SU-DHL-6 (cell line): ENCODE measurements around the gene SRPK2.

Experiments used
- H2AFZ ChIP-seq: fragments of 200-600 bp; sonication (generic); 2 replicates; pipeline ENCODE4 v1.6.1; 2014; ENCODE audit warnings: low read depth, mild to moderate bottlenecking, moderate library complexity, mixed read lengths, antibody characterized with exemption, low read length; ENCODE audit not compliant: severe bottlenecking
- H3F3A ChIP-seq: fragments of 200-600 bp; shearing (Covaris generic); 2 replicates; pipeline ENCODE4 v1.6.0; 2016; ENCODE audit warnings: antibody characterized with exemption, mild to moderate bottlenecking; ENCODE audit not compliant: insufficient read depth
- H3K27ac ChIP-seq: fragments of 200-600 bp; sonication (generic); 2 replicates; pipeline ENCODE4 v1.5.1; 2016; ENCODE audit warnings: low read depth, mild to moderate bottlenecking, low read length, moderate library complexity, mixed read lengths
- H3K27me3 ChIP-seq: fragments of 200-600 bp; sonication (generic), shearing (Covaris generic); 2 replicates; pipeline ENCODE4 v1.6.0; 2014; ENCODE audit warnings: mild to moderate bottlenecking, low read length
- H3K36me3 ChIP-seq: fragments of 200-600 bp; sonication (generic); 2 replicates; pipeline ENCODE4 v1.6.1; 2014; ENCODE audit warnings: mild to moderate bottlenecking, low read length, mixed read lengths
- H3K4me2 ChIP-seq: fragments of 300-600, 200-600 bp; shearing (Covaris generic), sonication (generic); 2 replicates; pipeline ENCODE4 v1.6.0; 2014; ENCODE audit warnings: low read length, low read depth, mild to moderate bottlenecking; ENCODE audit not compliant: poor library complexity, severe bottlenecking
- H3K4me3 ChIP-seq: fragments of 200-600 bp; sonication (generic); 2 replicates; pipeline ENCODE4 v1.5.1; 2014; ENCODE audit warnings: antibody characterized with exemption, low read length, mild to moderate bottlenecking, mixed read lengths; ENCODE audit not compliant: insufficient read depth, poor library complexity, severe bottlenecking
- H3K79me2 ChIP-seq: fragments of 200-600 bp; sonication (generic); 2 replicates; pipeline ENCODE4 v1.6.1; 2014; ENCODE audit warnings: mild to moderate bottlenecking, low read length, moderate library complexity; ENCODE audit not compliant: insufficient read depth
- H3K9ac ChIP-seq: fragments of 200-600 bp; sonication (generic); 2 replicates; pipeline ENCODE4 v1.7.0; 2014; ENCODE audit warnings: mild to moderate bottlenecking, low read length
- H3K9me2 ChIP-seq: fragments of 200-600 bp; sonication (generic); replicated peaks from 2 replicates; pipeline ENCODE4 v1.6.1; 2014; ENCODE audit warnings: low read length; ENCODE audit not compliant: insufficient read depth
- H3K9me3 ChIP-seq: fragments of 200-600 bp; sonication (generic); 2 replicates; pipeline ENCODE4 v1.6.1; 2014; ENCODE audit warnings: low read length, mixed read lengths; ENCODE audit not compliant: insufficient read depth
- H4K20me1 ChIP-seq: fragments of 200-600 bp; sonication (generic); 2 replicates; pipeline ENCODE4 v1.6.1; 2014; ENCODE audit warnings: low read depth, mild to moderate bottlenecking, antibody characterized with exemption, low read length, moderate library complexity, mixed read lengths
- CTCF ChIP-seq: fragments of 200-600 bp; sonication (generic); IDR thresholded peaks from one replicate; pipeline ENCODE4 v1.5.1; 2017; ENCODE audit warnings: antibody characterized with exemption, mild to moderate bottlenecking, low read length, moderate library complexity; ENCODE audit not compliant: insufficient read depth, poor library complexity, severe bottlenecking
- EZH2phosphoT487 ChIP-seq: fragments of 200-600 bp; sonication (generic), shearing (Covaris generic); conservative IDR thresholded peaks from 2 replicates; pipeline ENCODE4 v1.6.1; 2018; ENCODE audit warnings: mild to moderate bottlenecking, antibody characterized with exemption, low read length, moderate library complexity, mixed read lengths

Gene SRPK2

GRCh38 chr7:105309235-105310169, 79.2 kb downstream of the SRPK2 start:
- Histone ChIP-seq H3F3A (no peaks in the 10 kb centered on the region), H4K20me1 (peaks cover 14% of the 10 kb centered on the region), H3K4me3 (no peak overlapping the region), H3K79me2 (no peaks in the 10 kb centered on the region), H3K9me3 (no peaks in the 10 kb centered on the region), H3K9ac (no peak overlapping the region), H2AFZ (no peak overlapping the region), H3K27me3 (no peaks in the 10 kb centered on the region), H3K27ac (no peak overlapping the region), H3K4me2 (no peak overlapping the region), H3K9me2 (no peaks in the 10 kb centered on the region), H3K36me3 (no peaks in the 10 kb centered on the region)
- TF ChIP-seq CTCF, result no peak
- TF ChIP-seq EZH2phosphoT487, result no peak

DNA sequence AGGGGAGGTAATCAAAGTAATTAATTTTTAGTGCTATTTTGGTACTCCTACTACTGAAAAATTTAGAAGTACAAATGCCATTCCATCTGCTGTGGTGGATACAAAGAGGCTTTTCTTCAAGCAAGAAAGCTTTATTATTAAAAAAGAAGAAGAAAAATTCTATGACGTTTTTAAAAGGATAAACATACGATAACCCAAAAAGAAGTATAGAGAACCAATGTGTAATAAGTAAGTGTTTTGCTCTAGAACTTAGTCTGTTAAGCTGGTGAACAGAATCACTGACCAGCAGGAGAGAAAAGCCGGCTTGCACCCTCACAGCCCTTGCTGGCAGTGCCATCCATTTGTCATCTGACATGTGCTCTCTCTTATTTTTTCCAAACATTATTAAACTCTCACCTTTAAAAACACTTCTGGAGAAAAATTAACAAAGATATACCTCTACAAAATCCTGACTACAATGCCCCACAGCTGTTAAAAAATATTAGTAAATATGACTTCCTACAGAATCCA, 81.5 kb downstream of the SRPK2 start:
- H4K20me1 ChIP-seq, result peaks cover 14% of the 10 kb centered on the region
- H3K27me3 ChIP-seq, result no peaks in the 10 kb centered on the region
- no peaks in the 10 kb centered on the region for H3K79me2 ChIP-seq
- H3K9ac ChIP-seq, result no peak overlapping the region
- H3K9me2 ChIP-seq, result no peaks in the 10 kb centered on the region
- H3K27ac ChIP-seq, result no peak overlapping the region
- TF ChIP-seq EZH2phosphoT487 (no peak), CTCF (no peak)
- H3K36me3 ChIP-seq, result no peaks in the 10 kb centered on the region
- H3F3A ChIP-seq, result no peaks in the 10 kb centered on the region
- H3K9me3 ChIP-seq, result no peaks in the 10 kb centered on the region
- no peak overlapping the region for H3K4me3 ChIP-seq
- no peak overlapping the region for H3K4me2 ChIP-seq
- H2AFZ ChIP-seq, result no peak overlapping the region

GRCh38 chr7:105306298-105306748, 82.4 kb downstream of the SRPK2 start:
- Histone ChIP-seq H3F3A (no peaks in the 10 kb centered on the region), H4K20me1 (peaks cover 14% of the 10 kb centered on the region), H3K36me3 (no peaks in the 10 kb centered on the region), H3K27ac (no peak overlapping the region), H3K27me3 (no peaks in the 10 kb centered on the region), H3K79me2 (no peaks in the 10 kb centered on the region), H2AFZ (no peak overlapping the region), H3K4me3 (no peak overlapping the region), H3K9me2 (no peaks in the 10 kb centered on the region), H3K9me3 (no peaks in the 10 kb centered on the region), H3K4me2 (no peak overlapping the region), H3K9ac (no peak overlapping the region)
- TF ChIP-seq CTCF (no peak), EZH2phosphoT487 (no peak)
